ENCODE measurements around the gene PDLIM3.

The PDLIM3 gene

GRCh38 chr4:185471235-185472102, 63.8 kb downstream of the PDLIM3 start, which contains the start of gene CCDC110:
TSS of gene CCDC110 (minus strand) at chr4:185471733. CDS start at chr4:185471683, 50 bp downstream.
- peak; percentile 91 for DNase-seq (ENCODE audit: low read depth)

- DNase-seq (ENCODE audit: low read depth) = peak; percentile 30
Measured at GRCh38 chr4:185470501-185471195, 64.7 kb downstream of the PDLIM3 start.

DNA sequence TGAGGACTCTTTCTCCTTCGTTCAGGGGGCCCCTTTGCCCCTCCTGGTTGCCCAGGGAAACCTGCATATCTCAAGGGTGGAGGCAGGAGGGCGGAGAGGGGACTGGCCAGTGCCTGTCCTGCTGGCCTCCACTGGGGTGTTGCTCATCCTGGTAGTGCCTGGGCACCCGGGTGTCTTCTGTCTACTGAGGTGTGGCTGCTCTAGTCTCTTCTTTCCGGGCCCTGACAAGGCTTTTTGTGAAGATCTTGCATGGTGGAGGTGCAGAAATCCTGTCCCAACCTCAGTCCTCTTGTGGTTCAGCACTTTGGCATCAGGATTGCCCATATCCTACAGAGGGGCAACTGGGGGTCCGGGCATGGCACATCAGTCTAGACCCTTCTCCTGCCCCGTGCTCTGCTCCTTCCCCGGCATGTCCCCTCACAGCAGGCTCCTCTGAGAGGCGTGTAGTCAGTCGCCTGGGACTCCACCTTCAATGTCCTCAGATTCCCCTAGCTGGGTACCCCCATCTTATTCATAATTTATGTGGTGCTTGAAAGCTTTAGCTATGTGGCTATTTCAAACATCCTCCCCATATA, 65.6 kb downstream of the PDLIM3 start:
- no peak for DNase-seq (ENCODE audit: low read depth)

DNA sequence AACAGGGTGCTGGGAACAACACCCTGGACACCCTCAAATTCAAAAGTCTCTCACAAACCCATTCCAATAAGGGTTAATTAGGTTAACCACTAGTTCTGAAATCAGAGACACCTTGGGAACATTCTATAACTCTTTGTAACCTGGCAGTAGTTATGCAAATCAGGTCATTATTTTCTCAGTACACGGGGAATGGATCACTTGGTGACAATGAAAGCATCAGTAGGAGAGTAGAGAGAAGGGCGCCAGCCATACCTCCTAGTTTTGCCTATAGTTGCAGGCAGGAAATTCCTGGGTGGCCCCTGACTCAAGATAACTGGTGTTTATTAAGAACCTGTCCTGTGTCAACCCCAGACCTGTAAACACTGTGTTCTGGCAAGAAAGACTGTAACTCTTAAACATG, 66.3 kb downstream of the PDLIM3 start:
- DNase-seq (ENCODE audit: low read depth) = no peak

- no peak for DNase-seq (ENCODE audit: low read depth)
Measured at GRCh38 chr4:185467991-185468390, 67.3 kb downstream of the PDLIM3 start.

GRCh38 chr4:185467101-185467500, 68.2 kb downstream of the PDLIM3 start:
- DNase-seq (ENCODE audit: low read depth) = no peak

DNA sequence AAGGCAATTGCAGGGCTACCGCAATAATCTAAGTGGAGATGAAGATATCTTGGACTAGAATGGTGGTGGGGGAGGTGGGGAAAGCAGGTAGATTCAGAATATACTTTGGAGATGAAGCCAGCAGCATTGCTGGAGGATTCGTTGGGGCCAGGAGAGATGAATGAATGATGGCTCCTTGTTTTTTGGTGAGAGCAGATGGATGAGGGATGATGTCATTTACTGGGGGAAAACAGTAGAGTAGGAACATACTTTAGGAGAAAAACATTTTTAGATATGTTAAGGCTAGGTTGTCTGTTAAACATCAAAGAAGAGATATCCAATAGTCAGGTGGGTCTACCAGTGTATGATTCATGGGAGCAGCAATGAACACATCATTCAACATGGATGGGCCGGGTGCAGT, 69.6 kb downstream of the PDLIM3 start:
- DNase-seq (ENCODE audit: low read depth) = no peak

- DNase-seq (ENCODE audit: low read depth) = no peak
Measured at GRCh38 chr4:185464887-185465286, 70.4 kb downstream of the PDLIM3 start.

DNA sequence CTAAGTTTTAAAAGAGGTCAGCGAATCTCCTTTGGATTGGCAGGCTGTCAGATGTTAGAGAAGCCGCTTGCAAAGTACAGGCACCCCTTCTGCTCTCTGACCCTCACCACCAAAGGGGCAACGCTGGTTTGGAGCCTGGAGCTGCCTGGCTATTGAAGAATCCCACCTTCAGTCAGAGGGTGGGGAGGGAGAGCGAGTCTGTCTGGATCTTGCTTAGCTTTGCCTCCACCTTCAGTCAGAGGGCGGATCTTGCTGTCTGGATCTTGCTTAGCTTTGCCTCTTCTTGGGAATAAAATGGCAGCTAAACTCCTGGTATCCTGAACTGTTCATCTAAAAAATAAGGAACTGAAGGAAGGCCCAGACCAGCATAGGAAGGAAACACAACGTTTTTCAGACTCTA, 71.1 kb downstream of the PDLIM3 start:
- DNase-seq (ENCODE audit: low read depth) = no peak

- no peak for DNase-seq (ENCODE audit: low read depth)
Measured at GRCh38 chr4:185463541-185463940, 71.8 kb downstream of the PDLIM3 start.

DNA sequence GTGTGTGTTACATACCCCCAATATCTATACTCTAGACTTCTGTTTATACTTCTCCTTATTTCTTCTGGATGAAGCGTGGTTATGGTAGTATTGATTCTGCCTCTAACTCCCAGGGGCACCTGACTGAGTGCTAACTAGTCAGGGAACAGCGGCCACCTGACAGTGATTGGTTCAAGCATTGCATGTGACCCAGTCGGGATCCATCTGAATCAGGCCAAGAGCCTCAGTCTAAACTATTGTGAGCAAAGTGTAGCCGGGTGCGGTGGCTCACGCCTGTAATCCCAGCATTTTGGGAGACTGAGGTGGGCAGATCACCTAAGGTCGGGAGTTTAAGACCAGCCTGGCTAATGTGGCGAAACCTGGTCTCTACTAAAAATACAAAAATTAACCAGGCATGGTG, 73.7 kb downstream of the PDLIM3 start:
- no peak for DNase-seq (ENCODE audit: low read depth)

- DNase-seq (ENCODE audit: low read depth) = no peak
Measured at GRCh38 chr4:185457136-185457535, 78.2 kb downstream of the PDLIM3 start.

DNA sequence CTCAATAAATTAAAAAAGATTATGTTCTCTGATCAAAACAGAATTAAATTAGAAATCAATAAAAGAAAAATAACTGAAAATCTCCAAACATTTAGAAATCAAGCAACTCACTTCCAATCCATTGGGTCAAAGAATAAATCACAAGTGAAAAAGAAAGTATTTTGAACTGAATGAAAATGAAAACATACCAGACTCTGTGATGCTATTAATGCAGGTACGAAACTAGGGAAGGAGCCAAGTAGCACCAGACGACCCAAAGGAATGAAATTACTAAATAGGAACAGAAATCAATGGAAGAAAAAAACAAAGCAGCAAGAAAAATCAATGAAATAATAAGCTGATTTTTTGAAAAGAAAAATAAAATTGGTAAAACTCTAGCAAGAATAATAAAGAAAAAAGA, 79.2 kb downstream of the PDLIM3 start:
- no peak for DNase-seq (ENCODE audit: low read depth)

Measured in stimulated activated CD4-positive, alpha-beta T cell treated with anti-CD3 and anti-CD28 coated beads, Interleukin-2, amount 100 ng/mL, for 4 hours (primary cell).